HEK293 (cell line): ENCODE data around the gene SRCIN1.

Experiments used
- CTCF ChIP-seq: fragments of 450-650 bp; formaldehyde crosslinking; IDR thresholded peaks from 2 replicates; pipeline ENCODE4 v1.5.1; 2016; ENCODE audit warnings: missing biosample characterization, missing genetic modification characterization
- ZNF157 ChIP-seq: fragments of 450-650 bp; formaldehyde crosslinking; IDR thresholded peaks from 2 replicates; pipeline ENCODE4 v1.5.1; 2016; ENCODE audit warnings: missing biosample characterization, missing genetic modification characterization
- ZNF449 ChIP-seq: fragments of 450-650 bp; formaldehyde crosslinking; IDR thresholded peaks from 2 replicates; pipeline ENCODE4 v1.5.1; 2017; ENCODE audit warnings: missing biosample characterization, mild to moderate bottlenecking, missing genetic modification characterization, moderate library complexity
- ZXDB ChIP-seq: fragments of 450-650 bp; formaldehyde crosslinking; IDR thresholded peaks from 2 replicates; pipeline ENCODE4 v1.5.1; 2016; ENCODE audit warnings: missing biosample characterization, missing genetic modification characterization

DNA sequence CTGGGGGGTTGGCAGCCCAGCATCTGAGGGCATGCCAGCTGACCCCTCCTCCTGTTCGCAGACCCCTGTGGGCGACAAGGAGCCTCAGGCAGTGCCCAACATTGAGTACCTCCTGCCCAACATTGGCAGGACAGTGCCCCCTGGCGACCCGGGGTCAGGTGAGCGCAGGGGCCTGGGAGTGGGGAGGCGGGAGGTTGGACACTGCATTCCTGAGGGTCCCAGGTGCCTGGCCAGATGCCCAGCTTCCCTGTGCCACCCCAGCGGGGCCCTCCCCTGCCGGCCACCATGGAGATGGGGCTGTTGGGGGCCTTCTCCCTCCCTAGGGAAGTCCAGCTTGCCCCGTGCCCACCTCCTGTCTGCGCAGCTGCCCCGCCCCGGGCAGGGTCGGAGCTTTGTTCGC is 107.4 kb downstream of the SRCIN1 start:
- TF ChIP-seq CTCF (tag by site-specific recombination) (no peak), ZNF449 (tag by site-specific recombination) (no peak), ZXDB (tag by site-specific recombination) (no peak), ZNF157 (tag by site-specific recombination) (no peak)
